GM10248 (cell line): ENCODE results near the gene PMS1.
"Not testable (repeated sequence)": the region's sequence is repeated elsewhere in the genome, so short reads cannot be mapped to it uniquely, and the experiment has no call there.

Source experiments
- CTCF ChIA-PET: fragments of 300-600 bp; sonication (Branson Sonifier 250); formaldehyde crosslinking; extraction: SDS; loops from one replicate; lab custom pipeline; 2021; ENCODE audit warnings: antibody characterized with exemption; lab: Yijun Ruan, JAX
- POLR2A ChIA-PET: fragments of 350-650 bp; sonication (Branson Sonifier 250); formaldehyde crosslinking; extraction: SDS; loops from one replicate; lab custom pipeline; 2020; ENCODE audit warnings: antibody characterized with exemption; lab: Yijun Ruan, JAX
- DNase-seq: peaks from one replicate; pipeline ENCODE4 v3.0.0; 2012; ENCODE audit errors: extremely low spot score
- TF ChIP-seq, protein P1 (sequence below): IDR thresholded peaks from 2 replicates; pipeline ENCODE4 v1.5.1; 2012; ENCODE audit warnings: mild to moderate bottlenecking, low read depth; ENCODE audit errors: extremely low read depth, missing control alignments, control extremely low read depth

Gene PMS1

DNA sequence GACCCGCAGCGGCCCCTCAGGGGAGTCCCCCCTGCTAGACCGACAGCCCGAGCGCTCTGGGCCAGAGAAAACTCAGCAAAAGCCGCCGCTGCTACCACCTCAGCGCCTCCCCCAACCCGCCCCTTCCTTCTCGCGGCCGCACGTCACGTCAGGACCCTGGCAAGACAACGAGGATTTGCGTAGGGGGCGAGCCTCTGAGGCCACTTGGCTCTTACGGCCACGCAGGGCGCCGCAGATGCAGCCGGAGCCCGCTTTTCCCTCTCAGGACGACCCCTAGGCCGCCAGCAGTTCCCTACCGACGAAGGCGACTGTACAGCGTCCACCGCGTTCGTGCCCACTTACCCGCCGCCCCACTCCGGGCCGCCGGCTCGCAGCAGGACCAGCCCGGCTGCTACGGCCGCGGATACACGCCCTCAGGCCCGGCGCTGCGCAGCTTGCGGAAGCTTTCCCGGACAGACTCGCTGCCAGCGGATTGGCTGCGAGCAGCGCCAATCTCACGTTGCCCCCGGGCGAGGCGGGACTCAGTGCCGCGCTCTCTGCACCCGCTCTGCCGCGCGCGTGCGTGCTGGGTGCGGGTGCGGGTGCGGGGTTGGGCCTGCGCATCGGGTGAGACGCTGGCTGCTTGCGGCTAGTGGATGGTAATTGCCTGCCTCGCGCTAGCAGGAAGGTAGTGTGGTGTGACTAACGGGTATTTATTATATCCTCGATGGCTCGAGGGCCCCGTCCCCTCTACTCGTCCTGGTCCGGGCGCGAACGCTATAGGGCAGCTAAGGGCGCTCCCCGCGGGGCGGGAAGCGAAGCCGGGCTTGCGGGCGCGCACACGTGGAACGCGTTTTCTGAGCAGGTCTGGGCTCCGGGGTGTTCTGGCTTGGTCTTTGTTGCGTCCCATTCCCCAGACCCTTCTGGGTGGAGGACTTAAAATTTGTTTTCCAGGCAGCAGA lies at the start of gene PMS1, which contains the start of gene ORMDL1:
PMS1 (plus strand) TSS at position 524 of the 941 bp plus-strand sequence. CDS start 7,360 bp downstream, outside the sequence.
ORMDL1 (minus strand) TSS at position 413 of the 941 bp plus-strand sequence. CDS start 1,744 bp downstream, outside the sequence.
- CTCF ChIA-PET = interaction anchor here (2.4 kb wide), 1 partner anchor 21 kb away, joined by 8 read pairs; the partner anchor contains the start of gene OSGEPL1
- POLR2A ChIA-PET = no interaction called here
- DNase-seq = peak; percentile 95
- TF ChIP-seq, protein P1, sequence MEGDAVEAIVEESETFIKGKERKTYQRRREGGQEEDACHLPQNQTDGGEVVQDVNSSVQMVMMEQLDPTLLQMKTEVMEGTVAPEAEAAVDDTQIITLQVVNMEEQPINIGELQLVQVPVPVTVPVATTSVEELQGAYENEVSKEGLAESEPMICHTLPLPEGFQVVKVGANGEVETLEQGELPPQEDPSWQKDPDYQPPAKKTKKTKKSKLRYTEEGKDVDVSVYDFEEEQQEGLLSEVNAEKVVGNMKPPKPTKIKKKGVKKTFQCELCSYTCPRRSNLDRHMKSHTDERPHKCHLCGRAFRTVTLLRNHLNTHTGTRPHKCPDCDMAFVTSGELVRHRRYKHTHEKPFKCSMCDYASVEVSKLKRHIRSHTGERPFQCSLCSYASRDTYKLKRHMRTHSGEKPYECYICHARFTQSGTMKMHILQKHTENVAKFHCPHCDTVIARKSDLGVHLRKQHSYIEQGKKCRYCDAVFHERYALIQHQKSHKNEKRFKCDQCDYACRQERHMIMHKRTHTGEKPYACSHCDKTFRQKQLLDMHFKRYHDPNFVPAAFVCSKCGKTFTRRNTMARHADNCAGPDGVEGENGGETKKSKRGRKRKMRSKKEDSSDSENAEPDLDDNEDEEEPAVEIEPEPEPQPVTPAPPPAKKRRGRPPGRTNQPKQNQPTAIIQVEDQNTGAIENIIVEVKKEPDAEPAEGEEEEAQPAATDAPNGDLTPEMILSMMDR = no peak

DNA sequence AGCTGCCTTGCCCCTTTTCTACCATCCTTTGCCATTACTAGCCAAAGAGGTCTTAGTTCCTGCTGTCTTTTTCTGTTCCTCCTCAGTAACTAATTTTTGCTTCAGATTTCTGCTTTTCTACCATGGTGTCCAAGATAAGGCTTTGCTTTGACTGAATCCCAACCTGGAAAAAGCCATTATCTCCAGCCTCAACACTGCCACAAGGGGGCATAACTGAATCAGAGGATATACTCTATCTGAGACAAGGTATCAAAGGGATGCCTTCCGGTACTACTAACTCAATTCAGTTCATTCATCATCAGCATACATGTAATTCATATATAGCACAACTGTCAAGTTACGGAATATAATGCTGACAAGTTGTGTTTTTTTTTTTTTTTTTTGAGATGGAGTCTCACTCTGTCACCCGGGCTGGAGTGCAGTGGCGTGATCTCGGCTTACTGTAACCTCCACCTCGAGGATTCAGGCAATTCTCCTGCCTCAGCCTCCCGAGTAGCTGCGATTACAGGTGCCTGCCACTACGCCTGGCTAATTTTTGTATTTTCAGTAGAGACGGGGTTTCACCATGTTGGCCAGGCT lies 33.1 kb upstream of the PMS1 start:
- TF ChIP-seq, protein P1 = peak; percentile 65
- POLR2A ChIA-PET = no interaction called here
- CTCF ChIA-PET = interaction anchor here (0.7 to 7.1 kb wide), 19 partner anchors 8 to 370 kb away, joined by 3 to 79 read pairs (median 3); partner anchors contain the start of gene OSGEPL1
- peak; percentile 35 for DNase-seq

DNA sequence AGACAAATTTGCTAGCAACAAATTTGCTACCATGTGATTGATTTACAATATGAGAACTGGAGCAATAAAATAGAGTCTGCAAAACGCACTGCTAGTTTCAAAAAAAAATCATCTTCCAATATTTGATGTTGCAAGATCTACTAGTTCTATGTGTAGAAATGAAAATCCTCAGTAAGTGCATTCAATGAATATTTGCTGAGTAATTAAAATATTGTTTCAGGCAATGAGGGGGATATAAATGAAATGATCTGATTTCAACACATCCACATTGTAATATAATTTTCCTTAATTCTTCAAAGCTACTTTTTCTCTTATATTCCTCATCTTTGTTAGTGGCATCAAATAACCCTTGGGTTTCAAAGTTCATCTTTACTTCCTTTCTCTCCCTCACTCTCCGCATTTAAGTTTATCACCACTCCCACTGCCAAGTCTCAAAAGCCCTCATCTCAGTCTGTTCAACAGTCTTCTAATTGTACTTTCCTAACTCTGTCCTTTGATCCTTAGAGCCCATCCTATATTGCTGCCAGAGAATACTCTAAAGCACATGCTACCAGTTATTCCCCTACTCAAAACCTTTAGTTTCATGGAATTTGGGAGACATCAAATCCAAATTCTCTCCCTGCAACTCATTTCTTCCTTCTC lies 27.8 kb upstream of the PMS1 start:
- CTCF ChIA-PET = interaction anchor here (1.6 kb wide), 1 partner anchor 10 kb away, joined by 4 read pairs; no protein-coding TSS in a partner anchor
- DNase-seq = no peak
- TF ChIP-seq, protein P1 = no peak
- POLR2A ChIA-PET = no interaction called here

DNA sequence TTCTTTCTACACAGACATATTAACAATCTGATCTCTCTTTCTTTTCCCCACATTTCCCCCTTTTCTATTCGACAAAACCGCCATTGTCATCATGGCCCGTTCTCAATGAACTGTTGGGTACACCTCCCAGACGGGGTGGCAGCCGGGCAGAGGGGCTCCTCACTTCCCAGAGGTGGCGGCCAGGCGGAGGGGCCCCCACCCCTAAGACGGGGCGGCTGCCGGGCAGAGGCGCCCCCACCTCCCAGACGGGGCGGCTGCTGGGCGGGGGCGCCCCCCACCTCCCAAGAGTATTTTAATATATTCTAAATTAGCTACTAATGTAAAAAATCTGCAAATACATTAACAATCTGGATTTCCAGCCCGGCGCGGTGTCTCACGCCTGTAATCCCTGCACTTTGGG lies 24.1 kb upstream of the PMS1 start:
- POLR2A ChIA-PET, DNase-seq: not testable (repeated sequence)
- CTCF ChIA-PET = interaction anchor here (1.2 to 6.5 kb wide), 6 partner anchors 9 to 420 kb away, joined by 3 to 79 read pairs (median 22); partner anchors contain the start of gene ASNSD1

DNA sequence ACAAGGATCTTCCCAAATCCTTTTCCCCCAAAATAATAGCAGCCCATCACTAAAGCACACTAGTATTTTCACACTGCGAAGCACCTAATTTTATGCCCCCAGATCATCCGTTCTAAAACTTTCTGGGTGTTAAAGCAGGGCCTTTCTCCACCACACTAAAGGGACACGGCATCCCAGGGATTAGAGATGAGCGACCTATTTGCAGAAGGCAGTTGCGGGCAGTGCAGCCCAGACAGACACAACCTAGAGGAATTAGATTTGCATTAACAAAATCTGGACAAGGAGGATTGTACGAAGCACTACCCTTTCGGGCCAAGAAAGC lies 22.1 kb upstream of the PMS1 start:
- POLR2A ChIA-PET = no interaction called here
- TF ChIP-seq, protein P1 = no peak
- no peak for DNase-seq
- CTCF ChIA-PET = interaction anchor here (0.9 to 6.5 kb wide), 20 partner anchors 11 to 557 kb away, joined by 3 to 79 read pairs (median 5); partner anchors contain the start of genes ASNSD1, HIBCH, ORMDL1 and PMS1

DNA sequence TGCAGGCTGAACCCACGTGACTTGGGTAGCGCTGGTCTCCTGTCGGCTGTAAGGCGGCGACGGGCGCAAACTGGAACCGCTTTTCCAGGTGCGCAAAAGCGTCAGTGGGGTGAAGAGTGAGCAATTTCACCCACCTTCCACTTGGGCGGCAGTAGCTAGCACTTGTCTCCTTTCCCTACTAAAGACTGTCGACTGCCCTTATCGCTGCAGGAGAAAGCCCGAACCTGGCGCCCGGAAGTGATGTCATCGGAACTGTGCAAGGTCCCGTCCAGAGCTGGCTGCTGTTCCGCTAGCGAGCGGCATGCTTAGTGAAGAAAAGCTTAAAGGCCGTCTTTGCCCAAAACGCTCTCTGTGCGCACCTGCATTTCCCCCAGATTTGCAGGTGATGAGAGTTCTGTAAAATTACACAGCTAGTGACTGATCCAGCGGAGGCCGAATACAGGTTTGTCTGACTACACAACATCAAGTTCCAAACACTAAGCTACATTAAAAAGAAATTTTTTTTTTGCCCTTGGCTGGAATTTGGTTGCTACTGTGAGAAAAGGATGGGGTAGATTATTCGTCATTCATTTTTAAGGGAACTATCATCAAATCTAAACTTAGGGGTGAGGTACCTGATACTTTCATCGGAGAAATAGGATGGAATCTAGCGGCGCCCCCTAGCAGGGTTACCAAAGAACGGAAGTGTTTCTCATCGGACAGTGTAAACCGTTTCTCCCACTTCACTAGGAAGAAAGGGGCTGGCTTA lies 21.5 kb upstream of the PMS1 start, which contains the start of gene OSGEPL1:
OSGEPL1 (minus strand) TSS at position 242 of the 748 bp plus-strand sequence. CDS start 1,152 bp downstream, outside the sequence.
- CTCF ChIA-PET = interaction anchor here (0.7 to 6.5 kb wide), 24 partner anchors 12 to 1143 kb away, joined by 3 to 79 read pairs (median 5); partner anchors contain the start of genes ASNSD1, HIBCH, ORMDL1 and PMS1
- peak; percentile 82 for DNase-seq
- POLR2A ChIA-PET = no interaction called here
- TF ChIP-seq, protein P1 = peak; percentile 68
